Naive thymus-derived CD8-positive, alpha-beta T cell (primary cell): ENCODE data around the gene SLIT3. TPM values are rescaled to one million over a fixed set of nuclear protein-coding genes. Genes with fewer than 3 reads are reported as not detected.
A peak's percentile ranks its signal among the peaks of the same experiment; 100 is the strongest.

ENCODE experiments used
- ATAC-seq, 2 donors: fragments of 150-1000 bp; cut with Tn5 transposase in 1 of 2; sonication (Bioruptor Pico), chemical (Tn5 transposase) in 1 of 2; 1 replicate in 1 of 2; 2 replicates in 1 of 2; pipeline ENCODE4 v1.10.0; 2021; ENCODE audit warnings: mild to moderate bottlenecking in 2 of 2, moderate library complexity in 2 of 2
- POLR2A ChIA-PET: fragments of 350-600 bp; sonication (Branson Sonifier 250); formaldehyde crosslinking; loops from one replicate; lab custom pipeline; 2021; ENCODE audit warnings: antibody characterized with exemption; lab: Charles Lee
- DNase-seq, 10 donors: peaks; one replicate each; pipeline versions ENCODE4 v3.0.0 to v3.0.0-alpha.2; 2020 to 2022
- H3K27ac Mint-ChIP-seq, 10 donors: one replicate each; pipeline ENCODE4 v1.8.0; 2020 to 2022; ENCODE audit warnings: mild to moderate bottlenecking in 10 of 10, mixed read lengths in 10 of 10, moderate library complexity in 4 of 10, inconsistent platforms in 1 of 10
- H3K27me3 Mint-ChIP-seq, 5 donors: one replicate each; pipeline ENCODE4 v1.8.0; 2021 to 2022; ENCODE audit warnings: mixed read lengths in 5 of 5
- H3K36me3 Mint-ChIP-seq, 3 donors: one replicate each; pipeline ENCODE4 v1.8.0; 2020 to 2022; ENCODE audit warnings: mixed read lengths in 3 of 3, mild to moderate bottlenecking in 2 of 3, inconsistent platforms in 1 of 3
- H3K4me1 Mint-ChIP-seq, 4 donors: one replicate each; pipeline ENCODE4 v1.8.0; 2021 to 2022; ENCODE audit warnings: mixed read lengths in 4 of 4
- H3K4me3 Mint-ChIP-seq, 10 donors: one replicate each; pipeline ENCODE4 v1.8.0; 2020 to 2022; ENCODE audit warnings: mild to moderate bottlenecking in 10 of 10, mixed read lengths in 10 of 10, moderate library complexity in 6 of 10, inconsistent platforms in 1 of 10
- H3K9me3 Mint-ChIP-seq, 9 donors: one replicate each; pipeline ENCODE4 v1.8.0; 2020 to 2022; ENCODE audit warnings: mixed read lengths in 9 of 9, mild to moderate bottlenecking in 3 of 9, inconsistent platforms in 1 of 9, moderate library complexity in 1 of 9
- polyA plus RNA-seq, 3 donors: library from polyadenylated mRNA; unstranded; fragments of 300-500 nt; fragmentation: Illumina TruSeq; gene quantifications; one replicate each; pipeline ENCODE4 v1.2.3, GENCODE V29; 2021
- total RNA-seq, 8 experiments: library from RNA in 2 of 8; stranded (reverse) in 2 of 8; gene quantifications; one replicate each; pipeline ENCODE4 v1.2.3 and lab custom pipeline; 2021 to 2026

Gene SLIT3
- total and polyA plus RNA-seq, 5 experiments from 2014 or later: not detected

- Mint-ChIP-seq H3K9me3 (peaks cover 0 to 3% (median 0%) of the 10 kb centered on the region in 9 donors), H3K4me1 (peaks cover 0 to 11% (median under 1%) of the 10 kb centered on the region in 4 donors), H3K27ac (no peak overlapping the region), H3K36me3 (no peaks in the 10 kb centered on the region), H3K4me3 (no peak overlapping the region), H3K27me3 (peaks cover 0 to 24% (median 6%) of the 10 kb centered on the region in 5 donors)
- ATAC-seq (no peak), DNase-seq (no peak)
- POLR2A ChIA-PET: no interaction called here
These were observed 402.6 kb downstream of the SLIT3 start for GRCh38 chr5:168898247-168898911.

- ATAC-seq (no peak), DNase-seq (no peak)
- Mint-ChIP-seq H3K9me3 (peaks cover 0 to 3% (median 0%) of the 10 kb centered on the region in 9 donors), H3K36me3 (no peaks in the 10 kb centered on the region), H3K27ac (no peak overlapping the region), H3K4me1 (peaks cover 0 to 11% (median under 1%) of the 10 kb centered on the region in 4 donors), H3K4me3 (no peak overlapping the region), H3K27me3 (peaks cover 0 to 21% (median 6%) of the 10 kb centered on the region in 5 donors)
- POLR2A ChIA-PET: no interaction called here
These were observed 403.4 kb downstream of the SLIT3 start for GRCh38 chr5:168897387-168898122.

- POLR2A ChIA-PET: no interaction called here
- ATAC-seq (no peak), DNase-seq (no peak)
- Mint-ChIP-seq H3K4me3 (no peak overlapping the region), H3K4me1 (peaks cover 0 to 11% (median 2%) of the 10 kb centered on the region in 4 donors), H3K27me3 (peaks cover 0 to 26% (median 8%) of the 10 kb centered on the region in 5 donors), H3K27ac (no peak overlapping the region), H3K9me3 (peaks cover 0 to under 1% (median 0%) of the 10 kb centered on the region in 9 donors), H3K36me3 (no peaks in the 10 kb centered on the region)
These were observed 405.5 kb downstream of the SLIT3 start for GRCh38 chr5:168895295-168896071.

GRCh38 chr5:168893283-168893682 is 407.7 kb downstream of the SLIT3 start:
- H3K9me3 Mint-ChIP-seq: no peaks in the 10 kb centered on the region
- no peak overlapping the region for H3K4me3 Mint-ChIP-seq
- POLR2A ChIA-PET: no interaction called here
- peaks cover 0 to 26% (median 8%) of the 10 kb centered on the region in 5 donors for H3K27me3 Mint-ChIP-seq
- no peaks in the 10 kb centered on the region for H3K36me3 Mint-ChIP-seq
- no peak for DNase-seq
- H3K4me1 Mint-ChIP-seq: peaks cover 0 to 2% (median 0%) of the 10 kb centered on the region in 4 donors
- ATAC-seq: no peak
- H3K27ac Mint-ChIP-seq: no peak overlapping the region

GRCh38 chr5:168892618-168893186 is 408.2 kb downstream of the SLIT3 start:
- POLR2A ChIA-PET: no interaction called here
- H3K36me3 Mint-ChIP-seq: no peaks in the 10 kb centered on the region
- peaks cover 0 to 25% (median 8%) of the 10 kb centered on the region in 5 donors for H3K27me3 Mint-ChIP-seq
- H3K27ac Mint-ChIP-seq: no peak overlapping the region
- H3K4me1 Mint-ChIP-seq: peaks cover 0 to 2% (median 0%) of the 10 kb centered on the region in 4 donors
- no peak for ATAC-seq
- no peak for DNase-seq
- no peak overlapping the region for H3K4me3 Mint-ChIP-seq
- no peaks in the 10 kb centered on the region for H3K9me3 Mint-ChIP-seq

- DNase-seq (no peak), ATAC-seq (no peak)
- Mint-ChIP-seq H3K4me1 (peaks cover 0 to 2% (median 0%) of the 10 kb centered on the region in 4 donors), H3K9me3 (no peaks in the 10 kb centered on the region), H3K36me3 (no peaks in the 10 kb centered on the region), H3K4me3 (no peak overlapping the region), H3K27ac (peak overlapping the region in 1 of 10 donors; percentile 70), H3K27me3 (peaks cover 0 to 13% (median 8%) of the 10 kb centered on the region in 5 donors)
- POLR2A ChIA-PET: no interaction called here
These were observed 409.8 kb downstream of the SLIT3 start for GRCh38 chr5:168890816-168891812.

GRCh38 chr5:168889039-168889438 is 411.9 kb downstream of the SLIT3 start:
- H3K36me3 Mint-ChIP-seq: no peaks in the 10 kb centered on the region
- peaks cover 0 to 2% (median 0%) of the 10 kb centered on the region in 4 donors for H3K4me1 Mint-ChIP-seq
- no peak for ATAC-seq
- H3K27me3 Mint-ChIP-seq: peaks cover 0 to 6% (median 1%) of the 10 kb centered on the region in 5 donors
- no peak overlapping the region for H3K27ac Mint-ChIP-seq
- POLR2A ChIA-PET: no interaction called here
- H3K9me3 Mint-ChIP-seq: no peaks in the 10 kb centered on the region
- H3K4me3 Mint-ChIP-seq: no peak overlapping the region
- no peak for DNase-seq

- Mint-ChIP-seq H3K4me3 (no peak overlapping the region), H3K27me3 (peaks cover 0 to 6% (median 1%) of the 10 kb centered on the region in 5 donors), H3K4me1 (peaks cover 0 to 2% (median 0%) of the 10 kb centered on the region in 4 donors), H3K9me3 (no peaks in the 10 kb centered on the region), H3K27ac (no peak overlapping the region), H3K36me3 (no peaks in the 10 kb centered on the region)
- POLR2A ChIA-PET: no interaction called here
- ATAC-seq (no peak), DNase-seq (no peak)
These were observed 413.0 kb downstream of the SLIT3 start for GRCh38 chr5:168887931-168888330.

GRCh38 chr5:168886157-168886556 is 414.8 kb downstream of the SLIT3 start:
- Mint-ChIP-seq H3K4me1 (no peaks in the 10 kb centered on the region), H3K27me3 (peaks cover 0 to 4% (median 0%) of the 10 kb centered on the region in 5 donors), H3K27ac (no peak overlapping the region), H3K9me3 (no peaks in the 10 kb centered on the region), H3K4me3 (no peak overlapping the region), H3K36me3 (no peaks in the 10 kb centered on the region)
- ATAC-seq (no peak), DNase-seq (no peak)
- POLR2A ChIA-PET: no interaction called here

- Mint-ChIP-seq H3K9me3 (no peaks in the 10 kb centered on the region), H3K27me3 (peaks cover 0 to 4% (median 0%) of the 10 kb centered on the region in 5 donors), H3K4me1 (no peaks in the 10 kb centered on the region), H3K4me3 (no peak overlapping the region), H3K36me3 (no peaks in the 10 kb centered on the region), H3K27ac (no peak overlapping the region)
- DNase-seq (no peak), ATAC-seq (no peak)
- POLR2A ChIA-PET: no interaction called here
These were observed 415.4 kb downstream of the SLIT3 start for GRCh38 chr5:168885324-168886120.

- POLR2A ChIA-PET: no interaction called here
- H3K27ac Mint-ChIP-seq: no peak overlapping the region
- no peaks in the 10 kb centered on the region for H3K36me3 Mint-ChIP-seq
- ATAC-seq (no peak), DNase-seq (no peak)
- H3K27me3 Mint-ChIP-seq: peaks cover 0 to 9% (median 0%) of the 10 kb centered on the region in 5 donors
- H3K9me3 Mint-ChIP-seq: no peaks in the 10 kb centered on the region
- peaks cover 0 to 10% (median 0%) of the 10 kb centered on the region in 4 donors for H3K4me1 Mint-ChIP-seq
- H3K4me3 Mint-ChIP-seq: no peak overlapping the region
These were observed 416.9 kb downstream of the SLIT3 start for GRCh38 chr5:168883991-168884390.
